ENCODE measurements around the gene SLIT1. TPM values are rescaled to one million over a fixed set of nuclear protein-coding genes. Genes with fewer than 3 reads are reported as not detected.
A peak's percentile ranks its signal among the peaks of the same experiment; 100 is the strongest.

Gene SLIT1
- total RNA-seq, 6 experiments from 2014 or later, result 0.04 to 0.29 (median 0.12) TPM; not detected in 1

GRCh38 chr10:97013983-97014382, 171.8 kb downstream of the SLIT1 start:
- Histone ChIP-seq H3K4me3 (no peak overlapping the region), H3K9me3 (no peaks in the 10 kb centered on the region), H3K4me1 (no peaks in the 10 kb centered on the region), H3K27me3 (no peaks in the 10 kb centered on the region), H3K36me3 (no peaks in the 10 kb centered on the region), H3K27ac (no peak overlapping the region)
- intact Hi-C loops (cut with DNase I), result no loop called here
- ATAC-seq (no peak), DNase-seq (no peak)
- TF ChIP-seq CTCF (IDR thresholded peaks at IDR 0.05) (no peak), POLR2A (IDR thresholded peaks at IDR 0.05) (no peak)
- 78% methylated on average over 6 of the region's 8 CpGs for WGBS (ENCODE audit: insufficient coverage, low coverage, low lambda C conversion rate, missing lambda C conversion rate)

- H3K27ac ChIP-seq, result no peak overlapping the region
- ATAC-seq, result no peak
- H3K27me3 ChIP-seq, result no peaks in the 10 kb centered on the region
- no peak overlapping the region for H3K4me3 ChIP-seq
- WGBS (ENCODE audit: insufficient coverage, low coverage, low lambda C conversion rate, missing lambda C conversion rate), result no CpG with 5 or more reads among the region's 8 CpGs
- H3K9me3 ChIP-seq, result no peaks in the 10 kb centered on the region
- intact Hi-C loops (cut with DNase I), result no loop called here
- no peak for TF ChIP-seq POLR2A (IDR thresholded peaks at IDR 0.05)
- TF ChIP-seq CTCF (IDR thresholded peaks at IDR 0.05), result no peak
- no peak for DNase-seq
- no peaks in the 10 kb centered on the region for H3K36me3 ChIP-seq
- no peaks in the 10 kb centered on the region for H3K4me1 ChIP-seq
These were observed 172.2 kb downstream of the SLIT1 start for GRCh38 chr10:97013568-97013967.

- no peaks in the 10 kb centered on the region for H3K27me3 ChIP-seq
- no peaks in the 10 kb centered on the region for H3K4me1 ChIP-seq
- H3K9me3 ChIP-seq, result no peaks in the 10 kb centered on the region
- intact Hi-C loops (cut with DNase I), result no loop called here
- no peak overlapping the region for H3K27ac ChIP-seq
- ATAC-seq, result peak in 1 of 4 donors; percentile 24
- TF ChIP-seq CTCF (IDR thresholded peaks at IDR 0.05), result no peak
- DNase-seq, result no peak
- H3K36me3 ChIP-seq, result no peaks in the 10 kb centered on the region
- 80% methylated on average over 1 of the region's 8 CpGs for WGBS (ENCODE audit: insufficient coverage, low coverage, low lambda C conversion rate, missing lambda C conversion rate)
- no peak overlapping the region for H3K4me3 ChIP-seq
These were observed 173.3 kb downstream of the SLIT1 start for GRCh38 chr10:97012470-97012869.

- Histone ChIP-seq H3K4me1 (no peaks in the 10 kb centered on the region), H3K9me3 (no peaks in the 10 kb centered on the region), H3K36me3 (no peaks in the 10 kb centered on the region), H3K4me3 (no peak overlapping the region), H3K27ac (no peak overlapping the region), H3K27me3 (no peaks in the 10 kb centered on the region)
- ATAC-seq, result no peak
- no peak for DNase-seq
- TF ChIP-seq POLR2A (IDR thresholded peaks at IDR 0.05) (no peak), CTCF (IDR thresholded peaks at IDR 0.05) (no peak)
- intact Hi-C loops (cut with DNase I), result no loop called here
These were observed 174.4 kb downstream of the SLIT1 start for GRCh38 chr10:97011397-97011796.

- H3K36me3 ChIP-seq, result no peaks in the 10 kb centered on the region
- no peak overlapping the region for H3K27ac ChIP-seq
- no CpG with 5 or more reads among the region's 4 CpGs for WGBS (ENCODE audit: insufficient coverage, low coverage, low lambda C conversion rate, missing lambda C conversion rate)
- H3K27me3 ChIP-seq, result no peaks in the 10 kb centered on the region
- H3K4me3 ChIP-seq, result no peak overlapping the region
- no peak for TF ChIP-seq POLR2A (IDR thresholded peaks at IDR 0.05)
- TF ChIP-seq CTCF (IDR thresholded peaks at IDR 0.05), result no peak
- H3K4me1 ChIP-seq, result no peaks in the 10 kb centered on the region
- DNase-seq (no peak), ATAC-seq (peak in 1 of 4 donors; percentile 25)
- no peaks in the 10 kb centered on the region for H3K9me3 ChIP-seq
- intact Hi-C loops (cut with DNase I), result no loop called here
These were observed 175.0 kb downstream of the SLIT1 start for GRCh38 chr10:97010695-97011206.
